Esophagus muscularis mucosa (tissue), 4 donors: ENCODE results near the gene TLE2. TPM values are rescaled to one million over a fixed set of nuclear protein-coding genes. Genes with fewer than 3 reads are reported as not detected.

Experiments used
- DNase-seq: peaks from one replicate; pipeline ENCODE4 v3.0.0-alpha.2; 2017; ENCODE audit errors: extremely low spot score
- H3K27ac ChIP-seq, 4 donors: fragments of 200-600 bp; sonication (generic); replicated peaks in 1 of 4; 1 replicate in 3 of 4; 2 replicates in 1 of 4; pipeline ENCODE4 v1.5.1; 2016 to 2019; ENCODE audit warnings: mild to moderate bottlenecking in 1 of 4
- H3K27me3 ChIP-seq, 4 donors: fragments of 200-600 bp; sonication (generic); one replicate each; pipeline versions ENCODE4 v1.5.1 to v1.6.0; 2016 to 2019
- H3K36me3 ChIP-seq, 4 donors: fragments of 200-600 bp; sonication (generic); one replicate each; pipeline ENCODE4 v1.5.1; 2016 to 2019
- H3K4me1 ChIP-seq, 4 donors: fragments of 200-600 bp; sonication (generic); one replicate each; pipeline ENCODE4 v1.5.1; 2016 to 2019
- H3K4me3 ChIP-seq, 4 donors: fragments of 200-600 bp; sonication (generic); 1 replicate in 2 of 4; 2 replicates in 2 of 4; pipeline ENCODE4 v1.5.1; 2016 to 2019; ENCODE audit warnings: mild to moderate bottlenecking in 4 of 4, moderate library complexity in 1 of 4
- H3K9me3 ChIP-seq, 4 donors: fragments of 200-600 bp; sonication (generic); 1 replicate in 3 of 4; 2 replicates in 1 of 4; pipeline ENCODE4 v1.5.1; 2016 to 2019
- EP300 ChIP-seq: sonication (generic); formaldehyde crosslinking; IDR thresholded peaks from one replicate; pipeline ENCODE4 v1.6.1; 2017; ENCODE audit warnings: antibody characterized with exemption
- POLR2A ChIP-seq: fragments of 450-650 bp; IDR thresholded peaks from one replicate; pipeline ENCODE4 v1.6.1; 2017; ENCODE audit warnings: antibody characterized with exemption, moderate library complexity, mild to moderate bottlenecking, low read depth
- POLR2AphosphoS5 ChIP-seq, 2 donors: sonication (generic); formaldehyde crosslinking; IDR thresholded peaks; one replicate each; pipeline ENCODE4 v1.6.1; 2017; ENCODE audit warnings: antibody characterized with exemption in 2 of 2
- WGBS: methylation state at CpG from one replicate; pipeline ENCODE4 v1.1.5; 2018; 5-methylcytosine and 5-hydroxymethylcytosine counted together
- intact Hi-C: fragments of 100-400 bp; cut with DNase I; formaldehyde crosslinking; loops from one replicate; pipeline ENCODE4 v1.15.1; 2023
- total RNA-seq, 4 donors: library from RNA; depleted of rRNA; stranded (reverse); fragments of >200 nt; gene quantifications; one replicate each; pipeline versions ENCODE4 v1.1.0 to v1.2.1, GENCODE V29; 2016
- TF ChIP-seq, protein P1 (sequence below), 3 experiments: fragments of 200-600 bp in 2 of 3; fragments of 450-650 bp in 1 of 3; sonication (generic) in 2 of 3; IDR thresholded peaks; one replicate each; pipeline ENCODE4 v1.5.1; 2017 to 2019; ENCODE audit warnings: antibody characterized with exemption in 3 of 3, mild to moderate bottlenecking in 2 of 3, moderate library complexity in 1 of 3

The TLE2 gene
- total RNA-seq, 4 donors from 2014 or later, result 34.0 to 51.2 (median 44.1) TPM

DNA sequence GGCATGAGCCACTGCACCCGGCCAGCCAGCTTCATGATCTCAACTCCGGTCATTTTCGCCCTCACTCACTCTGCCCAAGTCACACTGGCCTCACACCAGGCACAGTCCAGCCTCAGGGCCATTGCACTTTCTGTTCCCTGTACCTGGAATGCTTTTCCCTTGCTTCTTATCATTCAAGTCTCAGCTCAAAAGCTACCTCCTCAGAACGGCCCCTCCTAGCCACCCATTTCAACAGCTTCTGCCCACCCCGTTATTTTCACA, 2.5 kb upstream of the TLE2 start:
- intact Hi-C loops, result no loop called here
- TF ChIP-seq POLR2A (no peak), EP300 (no peak), POLR2AphosphoS5 (IDR thresholded peaks at IDR 0.05) (no peak)
- TF ChIP-seq, protein P1, sequence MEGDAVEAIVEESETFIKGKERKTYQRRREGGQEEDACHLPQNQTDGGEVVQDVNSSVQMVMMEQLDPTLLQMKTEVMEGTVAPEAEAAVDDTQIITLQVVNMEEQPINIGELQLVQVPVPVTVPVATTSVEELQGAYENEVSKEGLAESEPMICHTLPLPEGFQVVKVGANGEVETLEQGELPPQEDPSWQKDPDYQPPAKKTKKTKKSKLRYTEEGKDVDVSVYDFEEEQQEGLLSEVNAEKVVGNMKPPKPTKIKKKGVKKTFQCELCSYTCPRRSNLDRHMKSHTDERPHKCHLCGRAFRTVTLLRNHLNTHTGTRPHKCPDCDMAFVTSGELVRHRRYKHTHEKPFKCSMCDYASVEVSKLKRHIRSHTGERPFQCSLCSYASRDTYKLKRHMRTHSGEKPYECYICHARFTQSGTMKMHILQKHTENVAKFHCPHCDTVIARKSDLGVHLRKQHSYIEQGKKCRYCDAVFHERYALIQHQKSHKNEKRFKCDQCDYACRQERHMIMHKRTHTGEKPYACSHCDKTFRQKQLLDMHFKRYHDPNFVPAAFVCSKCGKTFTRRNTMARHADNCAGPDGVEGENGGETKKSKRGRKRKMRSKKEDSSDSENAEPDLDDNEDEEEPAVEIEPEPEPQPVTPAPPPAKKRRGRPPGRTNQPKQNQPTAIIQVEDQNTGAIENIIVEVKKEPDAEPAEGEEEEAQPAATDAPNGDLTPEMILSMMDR (IDR thresholded peaks at IDR 0.05), result no peak

DNA sequence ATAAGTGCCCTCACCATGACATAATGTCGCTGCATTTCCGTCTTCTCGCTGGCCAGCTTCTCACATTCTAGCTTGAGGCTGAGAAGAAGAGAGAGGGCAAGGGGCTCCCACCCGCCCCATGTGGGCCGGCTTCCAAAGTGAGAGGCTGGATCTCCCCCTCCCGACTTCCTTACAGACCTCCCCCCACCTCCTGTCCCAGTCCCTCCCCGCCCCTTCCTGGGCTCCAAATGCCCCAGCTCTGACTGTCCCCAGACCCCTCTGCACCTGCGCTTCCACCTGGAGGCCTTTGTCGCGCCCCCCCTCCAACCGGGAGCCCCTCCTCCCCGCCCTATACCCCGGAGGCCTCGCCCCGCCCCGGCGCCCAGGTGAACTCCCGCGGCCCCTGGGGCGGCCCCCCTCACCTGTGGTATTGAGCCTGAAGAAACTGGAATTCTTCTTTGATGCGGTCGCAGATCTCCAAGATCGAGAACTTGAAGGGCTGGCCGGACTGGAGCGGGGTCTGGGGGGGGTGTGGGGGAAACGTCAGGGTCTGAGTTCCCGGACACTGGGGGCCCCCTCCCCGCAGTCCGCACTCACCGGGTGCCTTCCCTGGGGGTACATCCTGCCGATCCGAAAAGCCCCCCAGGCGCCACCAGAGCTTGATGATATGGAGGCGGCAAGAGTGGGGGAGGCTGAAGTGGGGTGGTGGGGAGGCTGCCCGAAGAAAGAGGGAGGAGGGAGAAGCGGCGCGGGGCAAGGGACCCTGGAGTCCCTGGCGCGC, 595 bp downstream of the TLE2 start:
- Histone ChIP-seq H3K4me3 (peak overlapping the region; percentile 73 to 81 (median 74)), H3K9me3 (no peaks in the 10 kb centered on the region), H3K27me3 (no peaks in the 10 kb centered on the region), H3K36me3 (peaks cover 0 to 10% (median 8%) of the 10 kb centered on the region in 4 donors), H3K27ac (peak overlapping the region; percentile 62 to 76 (median 70)), H3K4me1 (peaks cover 8 to 22% (median 19%) of the 10 kb centered on the region in 4 donors)
- WGBS, result 16% methylated on average over 24 of the region's 40 CpGs
- intact Hi-C loops, result loop anchor here (5.0 kb wide), 1 partner anchor 41 kb away; no protein-coding TSS in a partner anchor
- DNase-seq, result no peak
- TF ChIP-seq EP300, result no peak
- no peak for TF ChIP-seq POLR2A
- TF ChIP-seq, protein P1 (IDR thresholded peaks at IDR 0.05), result no peak
- TF ChIP-seq POLR2AphosphoS5 (IDR thresholded peaks at IDR 0.05), result no peak

More for the DNA sequence above, 2.5 kb upstream of the TLE2 start:
- Histone ChIP-seq H3K4me1 (peaks cover 23 to 48% (median 38%) of the 10 kb centered on the region in 4 donors), H3K27ac (no peak overlapping the region), H3K27me3 (no peaks in the 10 kb centered on the region), H3K9me3 (no peaks in the 10 kb centered on the region), H3K4me3 (no peak overlapping the region), H3K36me3 (no peaks in the 10 kb centered on the region)
- no peak for DNase-seq
- WGBS, result 77% methylated on average over 5 of the region's 5 CpGs

DNA sequence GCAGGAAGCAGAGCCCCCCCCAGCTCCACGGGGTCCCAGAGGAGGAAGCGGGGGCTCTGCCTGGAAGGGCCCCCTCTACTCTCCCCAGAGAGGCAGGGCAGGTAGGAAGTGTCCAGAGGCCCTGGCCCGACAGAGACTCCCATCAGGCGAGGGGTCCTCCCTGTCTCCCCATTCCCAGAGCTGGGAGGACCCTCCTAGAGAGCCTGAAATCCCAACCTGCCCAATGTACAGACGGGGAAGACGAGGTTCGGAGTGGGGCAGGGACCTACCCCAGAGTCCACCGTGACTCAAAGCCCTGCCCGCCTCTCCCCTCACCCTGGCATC, 1.1 kb downstream of the TLE2 start:
- Histone ChIP-seq H3K36me3 (peaks cover 0 to 10% (median 8%) of the 10 kb centered on the region in 4 donors), H3K9me3 (no peaks in the 10 kb centered on the region), H3K27ac (peak overlapping the region in 3 of 4 donors; percentile 62 to 76 (median 73)), H3K4me1 (peaks cover 8 to 22% (median 19%) of the 10 kb centered on the region in 4 donors), H3K4me3 (peak overlapping the region; percentile 73 to 81 (median 74)), H3K27me3 (no peaks in the 10 kb centered on the region)
- no peak for DNase-seq
- intact Hi-C loops, result loop anchor here (5.0 kb wide), 1 partner anchor 41 kb away; no protein-coding TSS in a partner anchor
- 92% methylated on average over 4 of the region's 9 CpGs for WGBS
- TF ChIP-seq EP300 (no peak), POLR2A (no peak)
- TF ChIP-seq, protein P1 (IDR thresholded peaks at IDR 0.05), result no peak

DNA sequence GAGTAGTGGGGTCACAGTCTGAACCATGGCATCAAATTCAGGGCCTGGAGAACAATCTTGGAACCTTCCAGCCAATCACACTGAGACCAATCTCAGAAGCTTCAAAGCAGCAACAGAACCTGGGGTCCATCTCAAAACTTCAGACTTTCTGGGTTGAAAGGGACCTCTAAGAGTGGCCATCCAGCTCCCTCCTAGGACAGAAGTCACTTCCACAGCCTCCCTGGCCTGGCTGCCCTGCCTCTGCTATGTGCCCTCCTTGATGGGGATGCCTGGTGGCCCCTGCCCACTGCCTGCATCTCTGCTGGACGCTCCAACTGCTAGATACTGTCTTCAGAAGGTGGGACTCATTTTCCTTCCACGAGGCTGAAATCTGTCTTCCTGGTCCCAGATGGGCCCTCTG, 1.8 kb downstream of the TLE2 start:
- Histone ChIP-seq H3K27ac (peak overlapping the region in 1 of 4 donors; percentile 62), H3K4me3 (no peak overlapping the region), H3K4me1 (peaks cover 8 to 22% (median 19%) of the 10 kb centered on the region in 4 donors), H3K9me3 (no peaks in the 10 kb centered on the region), H3K27me3 (no peaks in the 10 kb centered on the region), H3K36me3 (peaks cover 0 to 10% (median 8%) of the 10 kb centered on the region in 4 donors)
- no peak for DNase-seq
- no peak for TF ChIP-seq EP300
- no peak for TF ChIP-seq POLR2A
- no peak for TF ChIP-seq POLR2AphosphoS5 (IDR thresholded peaks at IDR 0.05)
- TF ChIP-seq, protein P1 (IDR thresholded peaks at IDR 0.05), result no peak
- intact Hi-C loops, result loop anchor here (5.0 kb wide), 1 partner anchor 40 kb away; no protein-coding TSS in a partner anchor
- WGBS, result 80% methylated on average over 1 of the region's 2 CpGs
